GM06990 (cell line): Measurements from ENCODE around the gene EBF3.

ENCODE experiments used
- DNase-seq: peaks from one replicate; pipeline ENCODE4 v3.0.0-alpha.2; 2011; ENCODE audit not compliant: insufficient read length; ENCODE audit errors: extremely low read depth
- H3K27me3 ChIP-seq: replicated peaks from 2 replicates; pipeline ENCODE4 v1.6.0; 2011; ENCODE audit warnings: low read length; ENCODE audit not compliant: control insufficient read depth, insufficient read depth
- H3K36me3 ChIP-seq: 2 replicates; pipeline ENCODE4 v1.5.1; 2011; ENCODE audit warnings: low read length; ENCODE audit not compliant: control insufficient read depth, insufficient read depth
- H3K4me3 ChIP-seq: replicated peaks from 2 replicates; pipeline ENCODE4 v1.5.1; 2011; ENCODE audit warnings: low read depth, mild to moderate bottlenecking, control low read depth, low read length
- CTCF ChIP-seq: IDR thresholded peaks from 2 replicates; pipeline ENCODE4 v1.5.1; 2011; ENCODE audit warnings: low read length, control low read depth, mild to moderate bottlenecking, inconsistent platforms; ENCODE audit not compliant: insufficient read depth, poor library complexity, severe bottlenecking

Gene EBF3

GRCh38 chr10:129867631-129868179, 96.4 kb downstream of the EBF3 start:
- no peak for TF ChIP-seq CTCF
- no peak for DNase-seq
- Histone ChIP-seq H3K36me3 (no peaks in the 10 kb centered on the region), H3K4me3 (no peak overlapping the region), H3K27me3 (no peaks in the 10 kb centered on the region)

- no peaks in the 10 kb centered on the region for H3K36me3 ChIP-seq
- H3K4me3 ChIP-seq = no peak overlapping the region
- no peaks in the 10 kb centered on the region for H3K27me3 ChIP-seq
- no peak for DNase-seq
- no peak for TF ChIP-seq CTCF
These were observed 97.2 kb downstream of the EBF3 start for GRCh38 chr10:129866894-129867293.

- no peak for DNase-seq
- no peak for TF ChIP-seq CTCF
- no peaks in the 10 kb centered on the region for H3K36me3 ChIP-seq
- no peaks in the 10 kb centered on the region for H3K27me3 ChIP-seq
- no peak overlapping the region for H3K4me3 ChIP-seq
These were observed 98.1 kb downstream of the EBF3 start for GRCh38 chr10:129865960-129866359.

GRCh38 chr10:129865413-129865812, 98.7 kb downstream of the EBF3 start:
- no peak for TF ChIP-seq CTCF
- DNase-seq = no peak
- Histone ChIP-seq H3K27me3 (no peaks in the 10 kb centered on the region), H3K4me3 (no peak overlapping the region), H3K36me3 (no peaks in the 10 kb centered on the region)

- no peak for TF ChIP-seq CTCF
- no peak for DNase-seq
- no peaks in the 10 kb centered on the region for H3K27me3 ChIP-seq
- no peak overlapping the region for H3K4me3 ChIP-seq
- H3K36me3 ChIP-seq = no peaks in the 10 kb centered on the region
These were observed 99.4 kb downstream of the EBF3 start for GRCh38 chr10:129864601-129865126.

GRCh38 chr10:129864082-129864481, 100.0 kb downstream of the EBF3 start:
- H3K27me3 ChIP-seq = no peaks in the 10 kb centered on the region
- H3K4me3 ChIP-seq = no peak overlapping the region
- no peak for TF ChIP-seq CTCF
- DNase-seq = no peak
- H3K36me3 ChIP-seq = no peaks in the 10 kb centered on the region
